NB4 (cell line): ENCODE measurements around the gene BBS7.

Experiments used
- CTCF ChIP-seq: IDR thresholded peaks from one replicate; pipeline ENCODE4 v1.5.1; 2012; ENCODE audit warnings: low read depth, low read length
- MAX ChIP-seq: IDR thresholded peaks from 2 replicates; pipeline ENCODE4 v1.6.1; 2011; ENCODE audit warnings: low read depth, low read length
- MYC ChIP-seq: IDR thresholded peaks from 2 replicates; pipeline ENCODE4 v1.6.1; 2011; ENCODE audit warnings: low read depth, low read length
- POLR2A ChIP-seq: IDR thresholded peaks from 2 replicates; pipeline ENCODE4 v1.6.1; 2011; ENCODE audit warnings: mild to moderate bottlenecking; ENCODE audit not compliant: insufficient read length; ENCODE audit errors: extremely low read depth

GRCh38 chr4:121792966-121793365, 77.3 kb downstream of the BBS7 start:
- TF ChIP-seq POLR2A (no peak), CTCF (no peak), MAX (no peak), MYC (no peak)
